ENCODE data around the gene ATP2A3.
"Not testable (repeated sequence)": the region's sequence is repeated elsewhere in the genome, so short reads cannot be mapped to it uniquely, and the experiment has no call there.

The ATP2A3 gene

GRCh38 chr17:3954086-3954485 lies 10.2 kb downstream of the ATP2A3 start:
- DNase-seq, result no peak

- no peak for DNase-seq
Observed at GRCh38 chr17:3953542-3953941, 10.7 kb downstream of the ATP2A3 start.

- no peak for DNase-seq
Observed at GRCh38 chr17:3952186-3952585, 12.1 kb downstream of the ATP2A3 start.

- DNase-seq, result no peak
Observed at GRCh38 chr17:3951420-3951819, 12.8 kb downstream of the ATP2A3 start.

GRCh38 chr17:3951003-3951402 lies 13.2 kb downstream of the ATP2A3 start:
- DNase-seq, result no peak

- no peak for DNase-seq
Observed at GRCh38 chr17:3950584-3950983, 13.7 kb downstream of the ATP2A3 start.

GRCh38 chr17:3949418-3949817 lies 14.8 kb downstream of the ATP2A3 start:
- DNase-seq, result no peak

- not testable (repeated sequence) for DNase-seq
Observed at GRCh38 chr17:3948551-3948950, 15.7 kb downstream of the ATP2A3 start.

GRCh38 chr17:3947318-3947810 lies 16.9 kb downstream of the ATP2A3 start:
- DNase-seq, result no peak

- DNase-seq, result no peak
Observed at GRCh38 chr17:3946711-3947235, 17.5 kb downstream of the ATP2A3 start.

- DNase-seq, result no peak
Observed at GRCh38 chr17:3944485-3945388, 19.5 kb downstream of the ATP2A3 start.

GRCh38 chr17:3943240-3943891 lies 20.9 kb downstream of the ATP2A3 start:
- no peak for DNase-seq

GRCh38 chr17:3940965-3941698 lies 23.1 kb downstream of the ATP2A3 start:
- no peak for DNase-seq

GRCh38 chr17:3937359-3937758 lies 26.9 kb downstream of the ATP2A3 start:
- no peak for DNase-seq

GRCh38 chr17:3935825-3936355 lies 28.3 kb downstream of the ATP2A3 start:
- DNase-seq, result no peak

- no peak for DNase-seq
Observed at GRCh38 chr17:3935140-3935542, 29.1 kb downstream of the ATP2A3 start.

GRCh38 chr17:3929764-3930163 lies 34.5 kb downstream of the ATP2A3 start:
- no peak for DNase-seq

- no peak for DNase-seq
Observed at GRCh38 chr17:3929181-3929580, 35.1 kb downstream of the ATP2A3 start.

- no peak for DNase-seq
Observed at GRCh38 chr17:3928406-3928805, 35.8 kb downstream of the ATP2A3 start.

GRCh38 chr17:3927628-3928340 lies 36.5 kb downstream of the ATP2A3 start:
- no peak for DNase-seq

- DNase-seq, result no peak
Observed at GRCh38 chr17:3926860-3927627, 37.2 kb downstream of the ATP2A3 start.
